ENCODE results near the gene CDCA5.

Gene CDCA5

GRCh38 chr11:65055538-65055937 is 28.3 kb downstream of the CDCA5 start:
- Histone ChIP-seq H3K4me2 (ENCODE audit: low read length) (no peak overlapping the region), H3K79me2 (ENCODE audit: insufficient read depth, low read length) (no peaks in the 10 kb centered on the region), H4K20me1 (ENCODE audit: insufficient read depth, low read length) (no peaks in the 10 kb centered on the region), H3K36me3 (ENCODE audit: insufficient read depth, low read length) (no peaks in the 10 kb centered on the region), H2AFZ (ENCODE audit: low read length) (no peak overlapping the region), H3K9me3 (ENCODE audit: low read length) (no peaks in the 10 kb centered on the region), H3K27me3 (ENCODE audit: insufficient read depth, low read length) (no peaks in the 10 kb centered on the region), H3K9me2 (ENCODE audit: low read depth, low read length) (no peaks in the 10 kb centered on the region), H3K4me3 (ENCODE audit: low read depth, low read length, poor library complexity, severe bottlenecking) (no peak overlapping the region), H3K9ac (ENCODE audit: low read length) (no peak overlapping the region), H3K4me1 (ENCODE audit: insufficient read depth, low read length, severe bottlenecking) (peaks cover 18% of the 10 kb centered on the region), H3K27ac (ENCODE audit: low read depth, low read length, poor library complexity, severe bottlenecking) (no peak overlapping the region), H3F3A (ENCODE audit: insufficient read depth, low read length) (no peaks in the 10 kb centered on the region)
- TF ChIP-seq CTCF (IDR thresholded peaks at IDR 0.05; ENCODE audit: low read length) (no peak), EZH2 (IDR thresholded peaks at IDR 0.05; ENCODE audit: borderline replicate concordance, low read length) (no peak)

- Histone ChIP-seq H3K9me3 (ENCODE audit: low read length) (no peaks in the 10 kb centered on the region), H3F3A (ENCODE audit: insufficient read depth, low read length) (no peaks in the 10 kb centered on the region), H3K4me1 (ENCODE audit: insufficient read depth, low read length, severe bottlenecking) (peaks cover 18% of the 10 kb centered on the region), H3K4me3 (ENCODE audit: low read depth, low read length, poor library complexity, severe bottlenecking) (no peak overlapping the region), H3K9ac (ENCODE audit: low read length) (no peak overlapping the region; the same call in 1 of the 2 replicates), H3K36me3 (ENCODE audit: insufficient read depth, low read length) (no peaks in the 10 kb centered on the region), H3K27ac (ENCODE audit: low read depth, low read length, poor library complexity, severe bottlenecking) (no peak overlapping the region), H2AFZ (ENCODE audit: low read length) (no peak overlapping the region), H3K4me2 (ENCODE audit: low read length) (peak overlapping the region; percentile 38; the same call in 1 of the 2 replicates), H3K27me3 (ENCODE audit: insufficient read depth, low read length) (no peaks in the 10 kb centered on the region), H4K20me1 (ENCODE audit: insufficient read depth, low read length) (no peaks in the 10 kb centered on the region), H3K9me2 (ENCODE audit: low read depth, low read length) (no peaks in the 10 kb centered on the region), H3K79me2 (ENCODE audit: insufficient read depth, low read length) (no peaks in the 10 kb centered on the region)
- TF ChIP-seq EZH2 (IDR thresholded peaks at IDR 0.05; ENCODE audit: borderline replicate concordance, low read length) (no peak), CTCF (IDR thresholded peaks at IDR 0.05; ENCODE audit: low read length) (no peak)
These were observed 29.9 kb downstream of the CDCA5 start for GRCh38 chr11:65053827-65054508.

GRCh38 chr11:65051398-65051858 is 32.4 kb downstream of the CDCA5 start:
- Histone ChIP-seq H4K20me1 (ENCODE audit: insufficient read depth, low read length) (no peaks in the 10 kb centered on the region), H3K9me3 (ENCODE audit: low read length) (no peaks in the 10 kb centered on the region), H3K9ac (ENCODE audit: low read length) (no peak overlapping the region), H3K4me2 (ENCODE audit: low read length) (no peak overlapping the region), H3K4me1 (ENCODE audit: insufficient read depth, low read length, severe bottlenecking) (peaks cover 22% of the 10 kb centered on the region), H3K9me2 (ENCODE audit: low read depth, low read length) (no peaks in the 10 kb centered on the region), H3K4me3 (ENCODE audit: low read depth, low read length, poor library complexity, severe bottlenecking) (no peak overlapping the region), H3K79me2 (ENCODE audit: insufficient read depth, low read length) (no peaks in the 10 kb centered on the region), H2AFZ (ENCODE audit: low read length) (no peak overlapping the region), H3K36me3 (ENCODE audit: insufficient read depth, low read length) (0 out of 2 replicates have a peak, but pooled peaks cover 3% of the 10 kb centered on the region), H3F3A (ENCODE audit: insufficient read depth, low read length) (no peaks in the 10 kb centered on the region), H3K27me3 (ENCODE audit: insufficient read depth, low read length) (no peaks in the 10 kb centered on the region), H3K27ac (ENCODE audit: low read depth, low read length, poor library complexity, severe bottlenecking) (no peak overlapping the region)
- TF ChIP-seq EZH2 (IDR thresholded peaks at IDR 0.05; ENCODE audit: borderline replicate concordance, low read length) = no peak

Data from OCI-LY1 (cell line).